ENCODE data around the gene AP1S1.
"Not testable (repeated sequence)": the region's sequence is repeated elsewhere in the genome, so short reads cannot be mapped to it uniquely, and the experiment has no call there.

Gene AP1S1

DNA sequence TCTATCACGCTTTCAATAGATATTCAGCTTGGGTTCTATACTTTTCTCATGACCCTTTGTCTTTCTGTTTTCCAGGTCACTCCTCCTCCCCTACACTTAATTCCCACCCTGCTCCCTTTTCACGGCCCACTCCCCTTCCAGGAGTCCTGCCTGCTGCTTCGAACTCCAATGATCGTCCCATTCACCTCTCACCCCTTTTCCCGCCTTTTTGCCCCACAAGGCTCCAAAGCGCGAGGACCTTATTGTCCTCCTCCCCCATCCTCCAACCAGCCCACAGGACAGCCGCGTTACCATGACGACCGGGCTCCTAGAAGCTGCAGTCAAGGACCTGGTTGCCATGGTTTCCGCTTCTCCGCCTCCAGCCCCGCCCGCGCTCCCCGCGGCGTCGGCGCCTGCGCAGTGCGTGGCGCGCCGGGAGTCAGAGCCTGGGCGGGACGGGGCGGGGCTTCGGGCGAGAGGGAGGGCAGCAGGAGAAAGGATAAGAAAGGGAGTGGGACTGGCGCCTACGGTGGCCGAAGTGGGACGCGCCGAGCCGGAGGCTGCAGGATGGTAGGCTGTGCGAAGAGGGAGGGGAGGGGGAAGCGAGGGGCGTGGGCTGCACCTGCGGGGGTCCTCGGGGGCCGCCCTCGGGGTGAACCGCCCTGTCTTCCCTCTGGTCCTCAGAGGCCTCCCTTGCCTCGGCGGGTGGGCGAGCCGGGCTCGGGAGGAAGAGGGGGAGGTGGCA is at the start of gene AP1S1:
Gene AP1S1, plus strand, starts transcription at position 508 of the 724 bp plus-strand sequence. Its CDS starts 39 bp downstream, at position 547.
- H3K4me3 ChIP-seq (ENCODE audit: low read length), result peak within 1 kb of the TSS; percentile 80
- DNase-seq (ENCODE audit: low read depth), result peak; percentile 71
- TF ChIP-seq, protein P1, sequence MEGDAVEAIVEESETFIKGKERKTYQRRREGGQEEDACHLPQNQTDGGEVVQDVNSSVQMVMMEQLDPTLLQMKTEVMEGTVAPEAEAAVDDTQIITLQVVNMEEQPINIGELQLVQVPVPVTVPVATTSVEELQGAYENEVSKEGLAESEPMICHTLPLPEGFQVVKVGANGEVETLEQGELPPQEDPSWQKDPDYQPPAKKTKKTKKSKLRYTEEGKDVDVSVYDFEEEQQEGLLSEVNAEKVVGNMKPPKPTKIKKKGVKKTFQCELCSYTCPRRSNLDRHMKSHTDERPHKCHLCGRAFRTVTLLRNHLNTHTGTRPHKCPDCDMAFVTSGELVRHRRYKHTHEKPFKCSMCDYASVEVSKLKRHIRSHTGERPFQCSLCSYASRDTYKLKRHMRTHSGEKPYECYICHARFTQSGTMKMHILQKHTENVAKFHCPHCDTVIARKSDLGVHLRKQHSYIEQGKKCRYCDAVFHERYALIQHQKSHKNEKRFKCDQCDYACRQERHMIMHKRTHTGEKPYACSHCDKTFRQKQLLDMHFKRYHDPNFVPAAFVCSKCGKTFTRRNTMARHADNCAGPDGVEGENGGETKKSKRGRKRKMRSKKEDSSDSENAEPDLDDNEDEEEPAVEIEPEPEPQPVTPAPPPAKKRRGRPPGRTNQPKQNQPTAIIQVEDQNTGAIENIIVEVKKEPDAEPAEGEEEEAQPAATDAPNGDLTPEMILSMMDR (conservative IDR thresholded peaks at IDR 0.05; ENCODE audit: low read depth, low read length), result no peak

DNA sequence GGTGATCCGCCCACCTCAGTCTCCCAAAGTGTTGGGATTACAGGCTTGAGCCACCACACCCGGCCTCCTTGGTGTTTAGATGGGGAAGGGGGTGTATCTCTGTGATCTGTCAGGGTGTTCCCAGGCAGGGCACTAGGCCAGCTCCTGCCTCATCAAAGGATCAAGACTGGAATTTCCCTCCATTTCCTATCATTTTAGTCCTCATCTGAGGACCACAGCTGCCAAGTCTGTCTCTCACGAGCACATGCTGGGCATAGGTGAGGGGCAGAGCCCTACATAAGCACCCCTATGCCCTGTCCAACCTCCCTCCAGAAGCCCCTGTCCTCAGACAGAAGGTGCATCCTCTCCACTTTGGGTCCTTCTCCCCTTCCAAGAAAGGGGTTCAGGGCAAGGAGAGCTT is 49.5 kb upstream of the AP1S1 start:
- DNase-seq (ENCODE audit: low read depth), result no peak
- TF ChIP-seq, protein P1 (conservative IDR thresholded peaks at IDR 0.05; ENCODE audit: low read depth, low read length), result no peak
- no peak overlapping the region for H3K4me3 ChIP-seq (ENCODE audit: low read length)

DNA sequence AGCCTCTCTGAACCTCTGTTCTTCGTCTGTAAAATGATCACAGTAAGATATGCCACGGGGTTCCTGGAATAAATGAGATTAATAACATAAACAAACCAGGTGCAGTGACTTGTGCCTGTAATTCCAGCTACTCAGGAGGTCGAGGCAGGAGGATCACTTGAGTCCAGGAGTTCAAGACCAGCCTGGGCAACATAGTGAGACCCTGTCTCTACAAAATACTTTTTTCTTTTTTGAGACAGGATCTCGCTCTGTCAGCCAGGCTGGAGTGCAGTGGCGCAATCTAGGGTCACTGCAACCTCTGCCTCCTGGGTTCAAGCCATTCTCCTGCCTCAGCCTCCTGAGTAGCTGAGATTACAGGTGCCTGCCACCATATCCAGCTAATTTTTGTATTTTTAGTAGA is 49.0 kb upstream of the AP1S1 start:
- not testable (repeated sequence) for DNase-seq (ENCODE audit: low read depth); H3K4me3 ChIP-seq (ENCODE audit: low read length)

DNA sequence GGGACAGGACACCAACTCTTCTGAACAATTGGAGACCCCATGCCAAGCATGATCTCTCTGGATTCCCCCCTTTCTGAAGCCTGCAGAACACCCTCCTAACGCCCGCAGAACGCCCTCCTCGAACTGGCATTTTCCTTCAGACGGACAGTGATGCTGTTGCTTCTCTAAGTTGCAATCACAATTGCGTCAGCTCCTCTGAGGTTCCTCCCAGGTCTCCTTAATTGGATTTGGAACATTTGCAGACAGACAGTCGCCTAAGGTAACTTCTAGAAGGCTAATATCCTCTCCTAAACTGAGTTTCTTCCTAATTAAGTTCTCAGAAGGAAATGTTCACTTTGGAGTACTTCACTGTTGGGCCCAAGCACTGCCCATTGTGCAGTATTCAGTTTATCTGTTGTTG is 47.9 kb upstream of the AP1S1 start:
- no peak overlapping the region for H3K4me3 ChIP-seq (ENCODE audit: low read length)
- TF ChIP-seq, protein P1 (conservative IDR thresholded peaks at IDR 0.05; ENCODE audit: low read depth, low read length), result no peak
- no peak for DNase-seq (ENCODE audit: low read depth)

DNA sequence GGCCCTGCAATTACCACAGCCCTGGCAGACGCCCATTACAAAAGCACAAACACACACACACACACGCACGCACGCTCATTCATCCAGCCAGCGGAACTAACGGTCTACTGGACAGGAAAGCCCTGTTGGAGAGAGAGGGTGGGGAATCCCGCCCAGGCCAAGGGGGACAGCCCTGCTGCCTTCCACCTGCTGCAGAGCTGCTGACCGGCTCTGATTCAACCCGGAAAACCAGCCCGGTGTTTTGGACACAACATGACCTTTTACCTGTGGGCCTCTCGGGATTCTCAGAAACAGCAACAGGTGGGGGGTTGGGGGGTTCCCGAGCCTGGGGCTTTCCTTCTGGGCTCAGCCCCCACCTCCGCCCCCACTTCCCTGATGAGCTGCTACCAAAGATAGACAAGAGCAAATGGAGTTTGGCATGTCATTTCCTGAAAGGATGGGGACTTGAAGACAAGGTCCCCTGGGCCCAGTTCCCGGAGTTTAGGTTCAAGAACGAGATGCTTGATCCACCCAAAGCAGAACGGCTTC is 45.9 kb upstream of the AP1S1 start:
- H3K4me3 ChIP-seq (ENCODE audit: low read length), result no peak overlapping the region
- TF ChIP-seq, protein P1 (conservative IDR thresholded peaks at IDR 0.05; ENCODE audit: low read depth, low read length), result no peak
- DNase-seq (ENCODE audit: low read depth), result no peak

DNA sequence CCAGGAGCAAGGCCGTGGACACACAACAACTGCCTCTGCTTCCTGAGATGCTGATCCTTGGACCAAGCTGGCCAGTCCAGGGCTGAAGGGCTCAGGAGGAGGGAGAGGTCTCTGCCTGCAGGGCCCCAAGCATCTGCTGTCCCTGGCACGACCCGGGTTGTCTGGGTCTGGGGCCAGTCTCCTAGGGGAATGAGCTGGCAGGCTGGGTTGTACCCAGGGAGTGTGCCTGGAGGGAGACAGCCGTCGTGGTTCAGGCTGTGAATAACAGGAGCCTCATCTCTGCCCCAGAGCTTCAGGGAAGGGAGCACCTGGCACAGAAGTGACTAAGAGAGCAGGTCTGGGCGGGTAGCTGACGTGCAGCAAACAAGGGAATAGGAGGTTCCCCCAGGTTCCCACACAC is 45.3 kb upstream of the AP1S1 start:
- no peak overlapping the region for H3K4me3 ChIP-seq (ENCODE audit: low read length)
- peak; percentile 74 for DNase-seq (ENCODE audit: low read depth)
- TF ChIP-seq, protein P1 (conservative IDR thresholded peaks at IDR 0.05; ENCODE audit: low read depth, low read length), result no peak

DNA sequence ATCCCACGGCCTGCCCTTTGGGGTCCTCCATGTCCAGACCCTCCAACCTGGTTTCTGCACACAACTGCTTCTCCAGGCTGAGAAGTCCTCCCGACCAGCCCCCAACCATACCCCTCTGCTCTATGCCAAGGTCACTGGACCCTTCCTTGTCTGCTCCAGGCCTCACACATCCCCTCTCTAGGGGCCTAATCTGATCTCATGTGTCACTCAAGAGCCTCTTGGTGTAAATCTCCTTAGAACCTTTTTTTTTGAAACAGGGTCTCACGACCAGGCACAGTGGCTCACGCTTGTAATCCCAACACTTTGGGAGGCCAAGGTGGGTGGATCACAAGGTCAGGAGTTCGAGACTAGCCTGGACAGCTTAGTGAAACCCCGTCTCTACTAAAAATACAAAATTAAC is 44.9 kb upstream of the AP1S1 start:
- TF ChIP-seq, protein P1 (conservative IDR thresholded peaks at IDR 0.05; ENCODE audit: low read depth, low read length), result no peak
- H3K4me3 ChIP-seq (ENCODE audit: low read length), result no peak overlapping the region
- no peak for DNase-seq (ENCODE audit: low read depth)

Data from retinal pigment epithelial cell (primary cell).